Measurements from ENCODE around the gene PLEKHA1.

GRCh38 chr10:122386514-122386913 is 12.0 kb downstream of the PLEKHA1 start:
- TF ChIP-seq POLR2A (IDR thresholded peaks at IDR 0.05; ENCODE audit: low read depth, low read length) (no peak), POLR2AphosphoS5 (IDR thresholded peaks at IDR 0.05; ENCODE audit: low read depth, low read length) (no peak), TAF1 (IDR thresholded peaks at IDR 0.05; ENCODE audit: borderline replicate concordance, low read depth, low read length) (no peak)

Data from GM12892 (cell line).